ENCODE data around the gene C18orf63. TPM values are rescaled to one million over a fixed set of nuclear protein-coding genes. Genes with fewer than 3 reads are reported as not detected.

Gene C18orf63
- total RNA-seq, 1 experiment from 2014 or later = not detected

DNA sequence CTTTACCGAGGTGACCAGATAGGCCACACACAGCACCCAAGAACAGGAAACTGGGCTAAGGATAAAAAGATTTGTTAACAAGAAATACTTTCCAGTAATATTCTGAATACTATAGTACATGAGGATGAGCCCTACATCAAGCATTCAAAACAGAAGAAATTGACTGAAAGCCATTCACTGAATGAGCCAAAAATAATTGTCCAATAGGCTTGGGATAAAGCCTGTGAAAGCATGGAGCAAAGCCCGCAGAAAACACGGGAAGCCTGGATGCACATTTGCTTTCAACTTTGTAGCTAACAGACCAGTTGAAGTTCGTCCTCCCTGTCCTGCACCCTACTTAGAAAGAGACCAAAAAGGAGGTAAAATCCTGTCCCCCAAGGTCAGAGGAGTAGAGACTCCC is 85.2 kb downstream of the C18orf63 start:
- no peak overlapping the region for H3K4me2 ChIP-seq (ENCODE audit: low read length)

DNA sequence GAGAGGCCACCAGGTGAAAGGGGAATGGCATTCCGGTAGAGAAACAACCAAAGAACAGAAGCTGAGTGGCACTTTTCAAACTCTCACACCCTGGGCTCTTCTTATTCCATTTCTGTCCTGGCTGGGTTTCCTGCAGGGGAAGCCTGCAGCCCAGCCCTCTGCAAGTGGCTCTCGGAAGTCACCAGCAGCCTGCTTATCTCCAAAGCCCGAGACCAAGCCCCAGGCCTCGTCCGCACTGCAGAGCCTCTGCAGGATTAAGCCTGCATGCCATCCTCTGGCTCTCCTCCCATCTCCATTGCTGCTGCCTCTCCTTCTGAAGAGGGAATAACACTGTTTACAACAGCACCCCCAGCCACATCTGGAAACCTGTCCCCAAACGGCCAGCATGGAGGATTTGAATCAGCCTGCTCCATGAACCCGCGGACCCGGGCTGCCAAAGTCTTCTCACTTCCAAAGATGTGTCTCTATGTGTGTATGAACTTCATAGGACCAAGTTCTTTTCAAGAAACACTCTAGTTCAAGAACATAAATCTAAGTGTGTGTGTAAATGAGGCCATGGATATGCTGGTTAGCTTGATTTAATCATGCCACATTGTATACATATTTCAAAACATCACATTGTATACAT is 87.3 kb downstream of the C18orf63 start:
- H3K4me2 ChIP-seq (ENCODE audit: low read length) = no peak overlapping the region
- no peak overlapping the region for H3K4me3 ChIP-seq (replicated peaks in 1 of 2; ENCODE audit: low read depth in 1 of 2, low read length in 2 of 2)
- BruUV-seq (replicated peaks) = no TSS peak
- H3K9ac ChIP-seq (ENCODE audit: low read length) = no peak overlapping the region
- no peaks in the 10 kb centered on the region for H3K9me3 ChIP-seq (ENCODE audit: control insufficient read depth in 1 of 2, insufficient read depth in 1 of 2, low read depth in 1 of 2, low read length in 2 of 2)
- POLR2A ChIA-PET = no interaction called here
- H4K20me1 ChIP-seq (ENCODE audit: insufficient read depth) = no peaks in the 10 kb centered on the region
- ATAC-seq (no peak), DNase-seq (ENCODE audit: low read depth, low spot score) (no peak)
- no peak overlapping the region for H2AFZ ChIP-seq (ENCODE audit: low read depth, low read length, poor library complexity, severe bottlenecking)
- no peaks in the 10 kb centered on the region for H3K4me1 ChIP-seq (ENCODE audit: control insufficient read depth in 1 of 2, insufficient read depth in 2 of 2, low read length in 2 of 2)
- no peaks in the 10 kb centered on the region for H3K9me2 ChIP-seq (ENCODE audit: insufficient read depth)
- RAD21 ChIA-PET (ENCODE audit: low non-redundant PET in 1 of 2, low total read pairs in 2 of 2, uncharacterized antibody in 2 of 2, unreplicated experiment in 2 of 2) = no interaction called here
- intact Hi-C loops (cut with micrococcal nuclease) = no loop called here
- no peak overlapping the region for H3K27ac ChIP-seq (ENCODE audit: low read depth, low read length)
- H3K36me3 ChIP-seq (ENCODE audit: control insufficient read depth in 1 of 2, insufficient read depth in 2 of 2, low read length in 2 of 2) = no peaks in the 10 kb centered on the region
- TF ChIP-seq SP1 (IDR thresholded peaks at IDR 0.05; ENCODE audit: low read depth) (no peak), JUND (IDR thresholded peaks at IDR 0.05) (no peak), ELF1 (IDR thresholded peaks at IDR 0.05; ENCODE audit: borderline replicate concordance, low read depth) (no peak), EGR1 (IDR thresholded peaks at IDR 0.05; ENCODE audit: low read depth) (no peak), POLR2AphosphoS5 (IDR thresholded peaks at IDR 0.05; ENCODE audit: low read depth, low read length) (no peak), RAD21 (IDR thresholded peaks at IDR 0.05; ENCODE audit: low read depth) (no peak), CEBPB (IDR thresholded peaks at IDR 0.05; ENCODE audit: low read depth) (no peak), FOSL1 (IDR thresholded peaks at IDR 0.05; ENCODE audit: low read depth) (no peak), YY1 (IDR thresholded peaks at IDR 0.05; ENCODE audit: extremely low read depth, insufficient replicate concordance, low read depth, low read length) (no peak), EZH2phosphoT487 (IDR thresholded peaks at IDR 0.05; ENCODE audit: borderline replicate concordance) (no peak), EZH2 (IDR thresholded peaks at IDR 0.05) (no peak)
- TF ChIP-seq, protein P1, sequence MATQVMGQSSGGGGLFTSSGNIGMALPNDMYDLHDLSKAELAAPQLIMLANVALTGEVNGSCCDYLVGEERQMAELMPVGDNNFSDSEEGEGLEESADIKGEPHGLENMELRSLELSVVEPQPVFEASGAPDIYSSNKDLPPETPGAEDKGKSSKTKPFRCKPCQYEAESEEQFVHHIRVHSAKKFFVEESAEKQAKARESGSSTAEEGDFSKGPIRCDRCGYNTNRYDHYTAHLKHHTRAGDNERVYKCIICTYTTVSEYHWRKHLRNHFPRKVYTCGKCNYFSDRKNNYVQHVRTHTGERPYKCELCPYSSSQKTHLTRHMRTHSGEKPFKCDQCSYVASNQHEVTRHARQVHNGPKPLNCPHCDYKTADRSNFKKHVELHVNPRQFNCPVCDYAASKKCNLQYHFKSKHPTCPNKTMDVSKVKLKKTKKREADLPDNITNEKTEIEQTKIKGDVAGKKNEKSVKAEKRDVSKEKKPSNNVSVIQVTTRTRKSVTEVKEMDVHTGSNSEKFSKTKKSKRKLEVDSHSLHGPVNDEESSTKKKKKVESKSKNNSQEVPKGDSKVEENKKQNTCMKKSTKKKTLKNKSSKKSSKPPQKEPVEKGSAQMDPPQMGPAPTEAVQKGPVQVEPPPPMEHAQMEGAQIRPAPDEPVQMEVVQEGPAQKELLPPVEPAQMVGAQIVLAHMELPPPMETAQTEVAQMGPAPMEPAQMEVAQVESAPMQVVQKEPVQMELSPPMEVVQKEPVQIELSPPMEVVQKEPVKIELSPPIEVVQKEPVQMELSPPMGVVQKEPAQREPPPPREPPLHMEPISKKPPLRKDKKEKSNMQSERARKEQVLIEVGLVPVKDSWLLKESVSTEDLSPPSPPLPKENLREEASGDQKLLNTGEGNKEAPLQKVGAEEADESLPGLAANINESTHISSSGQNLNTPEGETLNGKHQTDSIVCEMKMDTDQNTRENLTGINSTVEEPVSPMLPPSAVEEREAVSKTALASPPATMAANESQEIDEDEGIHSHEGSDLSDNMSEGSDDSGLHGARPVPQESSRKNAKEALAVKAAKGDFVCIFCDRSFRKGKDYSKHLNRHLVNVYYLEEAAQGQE (IDR thresholded peaks at IDR 0.05; ENCODE audit: low read depth) = no peak
- TF ChIP-seq, protein P2, sequence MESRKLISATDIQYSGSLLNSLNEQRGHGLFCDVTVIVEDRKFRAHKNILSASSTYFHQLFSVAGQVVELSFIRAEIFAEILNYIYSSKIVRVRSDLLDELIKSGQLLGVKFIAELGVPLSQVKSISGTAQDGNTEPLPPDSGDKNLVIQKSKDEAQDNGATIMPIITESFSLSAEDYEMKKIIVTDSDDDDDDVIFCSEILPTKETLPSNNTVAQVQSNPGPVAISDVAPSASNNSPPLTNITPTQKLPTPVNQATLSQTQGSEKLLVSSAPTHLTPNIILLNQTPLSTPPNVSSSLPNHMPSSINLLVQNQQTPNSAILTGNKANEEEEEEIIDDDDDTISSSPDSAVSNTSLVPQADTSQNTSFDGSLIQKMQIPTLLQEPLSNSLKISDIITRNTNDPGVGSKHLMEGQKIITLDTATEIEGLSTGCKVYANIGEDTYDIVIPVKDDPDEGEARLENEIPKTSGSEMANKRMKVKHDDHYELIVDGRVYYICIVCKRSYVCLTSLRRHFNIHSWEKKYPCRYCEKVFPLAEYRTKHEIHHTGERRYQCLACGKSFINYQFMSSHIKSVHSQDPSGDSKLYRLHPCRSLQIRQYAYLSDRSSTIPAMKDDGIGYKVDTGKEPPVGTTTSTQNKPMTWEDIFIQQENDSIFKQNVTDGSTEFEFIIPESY (IDR thresholded peaks at IDR 0.05; ENCODE audit: extremely low read depth, insufficient replicate concordance, low read length) = no peak
- TF ChIP-seq, protein P3, sequence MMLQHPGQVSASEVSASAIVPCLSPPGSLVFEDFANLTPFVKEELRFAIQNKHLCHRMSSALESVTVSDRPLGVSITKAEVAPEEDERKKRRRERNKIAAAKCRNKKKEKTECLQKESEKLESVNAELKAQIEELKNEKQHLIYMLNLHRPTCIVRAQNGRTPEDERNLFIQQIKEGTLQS (IDR thresholded peaks at IDR 0.05) = no peak
- CTCF ChIA-PET = no interaction called here
- no peaks in the 10 kb centered on the region for H3K79me2 ChIP-seq (ENCODE audit: insufficient read depth, low read length)
- H3K27me3 ChIP-seq (ENCODE audit: insufficient read depth, low read length) = peaks cover 34% of the 10 kb centered on the region

More for the DNA sequence above, 85.2 kb downstream of the C18orf63 start:
- no peaks in the 10 kb centered on the region for H4K20me1 ChIP-seq (ENCODE audit: insufficient read depth)
- CTCF ChIA-PET = no interaction called here
- H2AFZ ChIP-seq (ENCODE audit: low read depth, low read length, poor library complexity, severe bottlenecking) = no peak overlapping the region
- DNase-seq (ENCODE audit: low read depth, low spot score) (no peak), ATAC-seq (no peak)
- no peaks in the 10 kb centered on the region for H3K36me3 ChIP-seq (ENCODE audit: control insufficient read depth in 1 of 2, insufficient read depth in 2 of 2, low read length in 2 of 2)
- RAD21 ChIA-PET (ENCODE audit: low non-redundant PET in 1 of 2, low total read pairs in 2 of 2, uncharacterized antibody in 2 of 2, unreplicated experiment in 2 of 2) = no interaction called here
- H3K9me2 ChIP-seq (ENCODE audit: insufficient read depth) = no peaks in the 10 kb centered on the region
- no peak overlapping the region for H3K4me3 ChIP-seq (replicated peaks in 1 of 2; ENCODE audit: low read depth in 1 of 2, low read length in 2 of 2)
- POLR2A ChIA-PET = no interaction called here
- TF ChIP-seq POLR2AphosphoS5 (IDR thresholded peaks at IDR 0.05; ENCODE audit: low read depth, low read length) = no peak
- intact Hi-C loops (cut with micrococcal nuclease) = no loop called here
- peaks cover 32% of the 10 kb centered on the region for H3K27me3 ChIP-seq (ENCODE audit: insufficient read depth, low read length)
- H3K4me1 ChIP-seq (ENCODE audit: control insufficient read depth in 1 of 2, insufficient read depth in 2 of 2, low read length in 2 of 2) = no peaks in the 10 kb centered on the region
- no peaks in the 10 kb centered on the region for H3K79me2 ChIP-seq (ENCODE audit: insufficient read depth, low read length)
- H3K27ac ChIP-seq (ENCODE audit: low read depth, low read length) = no peak overlapping the region
- no TSS peak for BruUV-seq (replicated peaks)
- H3K9ac ChIP-seq (ENCODE audit: low read length) = no peak overlapping the region
- no peaks in the 10 kb centered on the region for H3K9me3 ChIP-seq (ENCODE audit: control insufficient read depth in 1 of 2, insufficient read depth in 1 of 2, low read depth in 1 of 2, low read length in 2 of 2)

Data from HCT116 (cell line).